AG09309 (cell line): ENCODE results near the gene BUD13.

Source experiments
- DNase-seq: peaks from one replicate; pipeline ENCODE4 v3.0.0-alpha.2; 2010; ENCODE audit warnings: low read depth
- H3K4me3 ChIP-seq: 2 replicates; pipeline ENCODE4 v1.5.1; 2011; ENCODE audit warnings: mild to moderate bottlenecking, low read depth, low read length, moderate library complexity; ENCODE audit not compliant: control insufficient read depth
- TF ChIP-seq, protein P1 (sequence below): IDR thresholded peaks from 2 replicates; pipeline ENCODE4 v1.5.1; 2011; ENCODE audit warnings: mild to moderate bottlenecking, low read depth, low read length, inconsistent platforms; ENCODE audit not compliant: insufficient read depth, control insufficient read depth; ENCODE audit errors: missing control alignments

Gene BUD13

DNA sequence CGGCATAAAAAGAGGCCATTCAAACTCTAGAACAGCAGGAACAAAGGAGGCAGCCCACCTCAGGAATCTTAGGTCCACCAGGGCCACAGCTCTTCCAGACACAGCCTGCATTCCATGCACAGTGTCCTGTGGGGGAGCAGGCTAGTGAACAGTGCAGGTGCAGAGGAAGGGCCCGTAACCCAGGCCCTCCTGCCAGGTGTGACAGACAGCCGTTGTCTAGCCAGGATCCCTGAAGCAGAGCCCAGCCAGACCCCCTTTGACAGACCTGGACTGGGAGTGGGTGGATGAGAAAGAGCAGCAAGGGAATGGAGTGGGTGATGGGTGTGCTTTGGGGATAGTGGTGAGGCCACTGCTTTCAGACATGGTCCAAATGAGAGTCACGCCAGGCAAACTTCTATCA lies 16.2 kb upstream of the BUD13 start:
- H3K4me3 ChIP-seq = no peak overlapping the region
- TF ChIP-seq, protein P1, sequence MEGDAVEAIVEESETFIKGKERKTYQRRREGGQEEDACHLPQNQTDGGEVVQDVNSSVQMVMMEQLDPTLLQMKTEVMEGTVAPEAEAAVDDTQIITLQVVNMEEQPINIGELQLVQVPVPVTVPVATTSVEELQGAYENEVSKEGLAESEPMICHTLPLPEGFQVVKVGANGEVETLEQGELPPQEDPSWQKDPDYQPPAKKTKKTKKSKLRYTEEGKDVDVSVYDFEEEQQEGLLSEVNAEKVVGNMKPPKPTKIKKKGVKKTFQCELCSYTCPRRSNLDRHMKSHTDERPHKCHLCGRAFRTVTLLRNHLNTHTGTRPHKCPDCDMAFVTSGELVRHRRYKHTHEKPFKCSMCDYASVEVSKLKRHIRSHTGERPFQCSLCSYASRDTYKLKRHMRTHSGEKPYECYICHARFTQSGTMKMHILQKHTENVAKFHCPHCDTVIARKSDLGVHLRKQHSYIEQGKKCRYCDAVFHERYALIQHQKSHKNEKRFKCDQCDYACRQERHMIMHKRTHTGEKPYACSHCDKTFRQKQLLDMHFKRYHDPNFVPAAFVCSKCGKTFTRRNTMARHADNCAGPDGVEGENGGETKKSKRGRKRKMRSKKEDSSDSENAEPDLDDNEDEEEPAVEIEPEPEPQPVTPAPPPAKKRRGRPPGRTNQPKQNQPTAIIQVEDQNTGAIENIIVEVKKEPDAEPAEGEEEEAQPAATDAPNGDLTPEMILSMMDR = no peak
- DNase-seq = no peak

GRCh38 chr11:116788534-116788933 lies 15.7 kb upstream of the BUD13 start:
- DNase-seq = no peak
- peak overlapping the region; percentile 56 for H3K4me3 ChIP-seq
- TF ChIP-seq, protein P1 = no peak

- DNase-seq = no peak
- TF ChIP-seq, protein P1 = no peak
- H3K4me3 ChIP-seq = peak within 1 kb of the TSS; percentile 56
These were observed 15.1 kb upstream of the BUD13 start, which contains the start of gene ZPR1 for GRCh38 chr11:116787786-116788486. Gene ZPR1 (minus strand): TSS chr11:116788023. CDS start chr11:116787990, 33 bp downstream.

GRCh38 chr11:116787436-116787785 lies 14.6 kb upstream of the BUD13 start:
- DNase-seq = no peak
- H3K4me3 ChIP-seq = peak overlapping the region; percentile 56
- TF ChIP-seq, protein P1 = no peak

GRCh38 chr11:116786966-116787365 lies 14.2 kb upstream of the BUD13 start:
- TF ChIP-seq, protein P1 = no peak
- no peak for DNase-seq
- peak overlapping the region; percentile 56 for H3K4me3 ChIP-seq

- no peak overlapping the region for H3K4me3 ChIP-seq
- DNase-seq = no peak
- TF ChIP-seq, protein P1 = no peak
These were observed 13.5 kb upstream of the BUD13 start for GRCh38 chr11:116786326-116786725.

DNA sequence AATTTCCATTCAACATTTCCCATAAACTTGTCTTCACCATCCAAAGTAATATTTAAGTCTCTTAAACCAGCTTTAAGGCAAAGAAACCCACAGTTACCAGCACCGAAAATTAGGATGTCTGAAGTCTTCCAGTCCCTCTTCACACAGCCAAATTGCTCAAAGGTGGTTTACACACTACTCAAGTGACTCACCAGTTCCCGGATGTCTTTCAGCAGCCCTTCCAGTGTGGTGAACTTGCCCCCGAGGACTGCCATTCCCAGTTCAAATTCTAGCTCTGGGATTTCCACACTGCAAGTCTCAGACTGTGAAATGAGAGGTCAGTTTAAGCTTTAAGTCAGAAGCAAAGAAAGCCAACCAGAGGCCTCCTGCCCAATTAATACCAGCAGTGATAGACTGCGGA lies 9.9 kb upstream of the BUD13 start:
- H3K4me3 ChIP-seq = no peak overlapping the region
- DNase-seq = peak; percentile 38
- TF ChIP-seq, protein P1 = no peak
